ENCODE results near the gene OR8D4.
A peak's percentile ranks its signal among the peaks of the same experiment; 100 is the strongest.
"Not testable (repeated sequence)": the region's sequence is repeated elsewhere in the genome, so short reads cannot be mapped to it uniquely, and the experiment has no call there.

OR8D4 gene

DNA sequence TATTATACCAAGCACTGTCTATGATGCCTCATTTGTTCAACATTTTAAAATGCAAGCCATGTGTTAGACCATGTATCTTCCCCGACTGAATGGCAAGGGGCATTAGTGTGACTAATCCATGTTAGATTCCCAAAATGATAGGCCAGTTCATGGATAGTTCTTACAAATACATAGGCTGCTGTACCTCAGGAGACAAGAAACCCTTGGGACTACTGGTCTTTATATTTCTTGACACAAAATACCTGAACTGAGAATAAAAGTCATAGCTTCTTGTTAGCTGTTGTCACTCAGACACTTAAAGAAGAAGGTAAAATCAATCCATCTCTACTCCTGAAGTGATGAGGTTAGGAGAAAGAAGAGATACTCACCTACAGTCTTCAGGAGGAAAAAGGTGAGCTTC is at the start of gene OR8D4:
Gene OR8D4 (plus strand): TSS at position 301 of the 400 bp plus-strand sequence. CDS start 4,265 bp downstream, outside the sequence.
- DNase-seq, result no peak

DNA sequence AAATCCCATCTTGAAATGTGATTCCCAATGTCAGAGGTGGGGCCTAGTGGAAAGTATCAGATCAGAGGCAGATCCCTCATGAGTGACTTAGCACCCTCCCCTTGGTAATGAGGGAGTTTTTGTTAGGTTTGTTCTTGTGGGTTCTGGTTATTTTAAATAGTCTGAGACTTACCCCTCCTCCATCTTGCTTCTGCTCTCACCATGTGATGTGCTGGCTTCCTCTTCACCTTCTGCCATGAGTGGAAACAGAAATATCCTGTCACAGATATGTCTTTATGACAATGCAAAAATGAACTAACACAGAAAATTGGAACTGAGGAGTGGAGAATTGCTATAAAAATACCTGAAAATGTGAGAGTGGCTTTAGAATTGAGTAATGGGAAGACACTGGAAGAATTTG is 49.6 kb upstream of the OR8D4 start:
- DNase-seq, result no peak

DNA sequence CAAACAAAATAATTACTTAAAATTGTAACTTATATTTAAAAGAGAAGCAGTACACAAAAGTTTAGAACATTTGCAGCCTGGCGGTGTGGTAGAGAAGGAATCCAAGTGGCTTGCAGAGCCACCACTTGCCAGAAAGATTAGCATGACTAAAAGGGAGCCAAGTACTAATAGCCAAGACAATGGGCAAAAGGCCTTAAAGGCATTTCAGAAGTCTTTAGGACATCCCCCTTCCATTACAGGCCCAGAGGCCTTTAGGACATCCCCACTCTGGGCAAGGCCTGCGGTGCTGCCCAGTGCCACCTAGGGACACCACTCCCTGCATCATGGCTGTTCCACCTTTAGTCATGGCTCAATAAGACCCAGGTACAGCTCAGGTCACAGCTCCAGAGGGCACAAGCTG is 48.9 kb upstream of the OR8D4 start:
- no peak for DNase-seq

DNA sequence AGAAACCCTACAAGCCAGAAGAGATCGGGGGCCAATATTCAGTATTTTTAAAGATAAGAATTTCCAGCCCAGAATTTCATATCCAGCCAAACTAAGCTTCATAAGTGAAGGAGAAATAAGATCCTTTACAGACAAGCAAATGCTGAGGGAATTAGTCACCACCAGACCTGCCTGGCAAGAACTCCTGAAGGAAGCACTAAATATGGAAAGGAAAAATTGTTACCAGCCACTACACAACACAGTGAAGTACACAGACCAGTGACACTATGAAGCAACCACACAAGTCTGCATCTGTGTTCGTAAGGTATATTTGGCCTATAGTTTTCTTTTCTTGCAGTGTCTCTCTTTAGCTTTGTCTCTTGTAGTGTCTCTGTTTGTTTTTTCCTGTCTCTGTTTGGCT is 45.5 kb upstream of the OR8D4 start:
- DNase-seq, result no peak

DNA sequence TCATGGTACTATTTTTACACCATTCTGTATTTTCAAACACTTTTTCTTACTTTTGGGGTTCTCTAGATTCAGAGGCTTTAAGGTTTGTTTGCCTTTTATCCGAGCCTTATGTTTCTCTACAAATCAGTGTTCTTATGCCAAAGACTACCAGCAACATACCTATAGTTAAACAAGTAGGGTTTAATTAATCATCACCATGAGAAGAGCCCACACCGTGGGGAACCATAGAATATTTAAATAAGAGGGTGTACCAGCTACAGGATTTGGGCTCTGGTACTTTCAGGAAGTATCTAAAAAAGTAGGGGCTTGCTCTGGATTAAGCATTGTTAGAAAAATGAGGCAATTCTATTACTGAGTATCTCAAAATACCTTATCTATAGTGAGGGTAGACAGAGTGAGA is 42.2 kb upstream of the OR8D4 start:
- no peak for DNase-seq

DNA sequence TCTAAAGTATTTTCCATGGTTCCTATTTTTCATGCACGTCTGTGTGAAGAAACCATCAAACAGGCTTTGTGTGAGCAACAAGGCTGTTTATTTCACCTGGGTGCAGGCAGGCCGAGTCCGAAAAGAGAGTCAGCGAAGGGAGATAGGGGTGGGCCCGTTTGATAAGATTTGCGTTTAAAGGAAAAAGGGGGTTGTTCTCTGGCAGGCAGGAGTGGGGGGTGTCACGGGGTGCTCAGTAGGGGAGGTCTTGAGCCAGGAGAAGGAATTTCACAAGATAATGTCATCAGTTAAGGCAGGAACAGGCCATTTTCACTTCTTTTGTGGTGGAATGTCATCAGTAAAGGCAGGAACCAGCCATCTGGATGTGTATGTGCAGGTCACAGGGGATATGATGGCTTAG is 36.7 kb upstream of the OR8D4 start:
- DNase-seq, result not testable (repeated sequence)

DNA sequence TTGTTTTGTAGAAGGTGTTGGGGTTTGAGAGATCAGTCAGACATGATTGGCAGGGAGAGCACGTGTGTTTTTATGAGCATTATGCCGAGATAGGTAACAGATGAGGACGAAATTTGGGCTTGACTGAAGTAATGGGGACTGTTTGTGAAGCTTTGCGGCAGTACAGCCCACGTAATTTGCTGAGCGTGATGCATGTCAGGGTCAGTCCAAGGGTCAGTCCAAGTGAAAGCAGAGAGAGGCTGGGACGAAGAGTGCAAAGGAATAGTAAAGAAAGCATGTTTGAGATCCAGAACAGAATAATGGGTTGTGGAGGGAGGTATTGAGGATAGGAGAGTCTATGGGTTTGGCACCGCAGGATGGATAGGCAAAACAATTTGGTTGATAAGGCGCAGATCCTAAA is 34.2 kb upstream of the OR8D4 start:
- not testable (repeated sequence) for DNase-seq

DNA sequence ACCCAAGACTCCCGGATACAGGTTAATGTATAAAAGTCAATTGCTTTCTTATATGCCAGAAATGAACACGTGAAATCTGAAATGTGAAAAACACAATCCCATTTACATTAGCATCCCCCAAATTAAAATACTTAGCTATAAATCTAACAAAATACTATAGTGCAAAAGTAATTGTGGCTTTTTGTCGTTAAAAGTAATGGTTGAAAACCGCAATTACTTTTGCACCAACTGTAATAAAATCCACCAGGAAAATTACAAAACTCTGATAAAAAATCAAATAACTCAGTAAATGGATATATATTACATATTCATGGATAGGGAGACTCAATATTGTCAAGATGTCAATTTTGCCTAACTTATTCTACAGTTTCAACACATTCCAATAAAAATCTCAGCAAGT is 21.1 kb upstream of the OR8D4 start:
- no peak for DNase-seq

DNA sequence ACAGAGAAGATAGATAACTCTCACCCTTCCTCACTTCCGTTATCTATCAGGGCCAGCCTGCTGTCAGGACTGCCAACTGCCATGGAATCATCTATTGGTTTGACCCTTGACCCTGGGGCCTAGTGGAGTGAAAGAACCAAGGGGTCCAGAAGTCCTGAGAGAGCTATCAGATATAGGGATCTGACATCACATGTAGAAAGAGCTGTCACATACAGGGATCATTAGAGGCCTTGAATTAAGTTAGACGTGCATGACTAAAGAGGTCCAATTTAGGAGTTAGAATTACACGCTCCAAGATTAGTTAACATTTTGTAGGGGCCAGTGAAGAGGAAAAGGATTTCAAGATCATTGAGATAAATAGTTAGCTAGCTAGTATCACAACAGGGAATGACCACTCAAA is 16.4 kb upstream of the OR8D4 start, which contains the start of gene TMEM225:
Gene TMEM225 (minus strand): TSS at position 101 of the 400 bp plus-strand sequence. CDS start 245 bp downstream, outside the sequence.
- DNase-seq, result no peak

DNA sequence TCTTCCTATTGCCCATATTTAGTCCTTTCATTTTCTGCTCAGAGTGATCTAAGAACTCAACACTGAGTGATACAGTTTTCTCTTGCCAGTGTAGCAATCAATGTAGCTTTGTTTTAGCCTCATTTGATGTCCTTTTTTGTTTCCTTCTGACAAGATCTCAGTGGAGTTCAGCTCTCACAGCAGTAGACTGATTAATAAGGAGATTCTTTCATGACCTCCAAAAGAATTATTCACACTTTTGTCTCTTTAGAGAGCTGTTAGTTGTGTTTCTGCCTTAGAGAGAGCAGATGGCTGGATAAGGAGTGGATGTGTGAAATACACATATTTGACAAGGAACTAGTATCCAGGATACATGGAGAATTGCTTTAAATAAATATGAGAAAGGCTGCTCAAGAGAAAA is 9.9 kb upstream of the OR8D4 start:
- DNase-seq, result no peak

DNA sequence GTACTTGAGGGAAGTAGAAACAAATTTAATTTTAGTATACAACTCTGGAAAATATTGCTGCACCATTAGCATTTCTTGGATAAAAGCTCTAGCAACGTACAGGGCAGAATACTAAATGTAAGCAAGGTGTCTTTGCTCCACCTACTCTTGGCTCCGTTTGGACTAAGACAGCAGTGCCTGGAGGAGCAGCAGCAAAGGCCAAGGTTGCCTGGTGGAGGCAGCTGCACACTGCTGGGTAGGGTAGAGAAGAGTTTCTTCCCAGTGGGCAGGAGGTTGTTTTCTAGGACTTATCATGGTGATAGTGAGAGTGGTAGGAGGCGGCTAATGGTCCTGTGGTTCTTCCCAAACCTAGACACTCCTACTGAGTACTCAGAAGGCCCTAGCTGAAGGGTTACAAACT is 2.2 kb upstream of the OR8D4 start:
- no peak for DNase-seq

DNA sequence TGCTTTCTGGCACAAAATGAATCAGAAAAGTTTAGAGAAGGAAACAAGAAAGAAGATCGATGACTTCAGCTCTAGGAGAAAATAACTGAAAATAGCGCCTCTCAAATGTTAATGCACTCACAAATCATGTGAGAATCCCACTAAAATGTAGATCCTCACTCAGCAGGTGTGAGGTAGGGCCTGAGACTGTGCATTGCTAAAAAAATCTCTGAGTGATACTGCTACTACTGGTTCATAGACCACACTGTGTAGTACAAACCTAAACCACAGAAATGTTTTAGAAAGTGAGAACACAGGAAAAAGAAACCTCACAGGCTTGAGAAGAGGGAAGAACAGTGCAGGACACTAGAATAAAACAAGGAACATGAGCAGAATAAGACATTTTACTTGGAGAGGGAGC is 2.0 kb downstream of the OR8D4 start:
- peak; percentile 29 for DNase-seq

DNA sequence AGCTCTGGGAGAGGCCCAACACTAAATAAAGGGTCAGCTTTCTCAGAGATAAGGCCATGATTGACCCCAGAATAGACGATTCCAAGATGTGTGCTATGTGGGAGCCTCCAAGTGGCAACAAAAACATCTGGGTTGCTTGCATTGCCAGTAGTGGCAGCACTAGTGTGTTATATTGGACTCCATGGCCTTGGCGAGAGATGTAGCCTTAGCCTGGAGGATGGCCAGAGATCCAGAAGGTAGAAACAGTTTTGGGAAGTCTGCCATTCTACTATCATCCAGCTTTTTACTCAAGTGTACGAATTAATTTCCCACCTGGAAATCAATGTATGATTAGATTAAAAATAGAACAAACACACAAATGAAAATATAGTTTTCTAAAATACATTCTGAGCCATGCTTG is 3.0 kb downstream of the OR8D4 start:
- no peak for DNase-seq

DNA sequence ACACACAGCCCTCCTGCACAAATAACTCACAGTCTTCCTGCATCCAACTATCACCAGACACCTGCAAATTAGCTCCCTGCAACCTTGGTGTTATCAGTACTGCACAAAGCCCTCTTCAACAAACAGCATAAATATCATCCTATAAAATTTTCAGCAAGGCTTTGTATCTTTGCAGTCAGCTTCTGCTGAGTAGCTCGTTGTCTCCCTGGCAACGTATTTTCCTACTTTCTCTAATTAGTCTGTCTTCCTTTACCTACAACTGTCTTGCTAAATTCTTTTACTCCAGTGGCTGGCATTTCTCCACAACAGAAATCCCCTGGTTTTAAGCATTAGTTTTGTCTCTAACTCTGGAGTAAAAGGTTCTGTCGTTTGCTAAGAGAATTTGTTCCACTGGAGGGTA is 3.9 kb downstream of the OR8D4 start:
- no peak for DNase-seq

DNA sequence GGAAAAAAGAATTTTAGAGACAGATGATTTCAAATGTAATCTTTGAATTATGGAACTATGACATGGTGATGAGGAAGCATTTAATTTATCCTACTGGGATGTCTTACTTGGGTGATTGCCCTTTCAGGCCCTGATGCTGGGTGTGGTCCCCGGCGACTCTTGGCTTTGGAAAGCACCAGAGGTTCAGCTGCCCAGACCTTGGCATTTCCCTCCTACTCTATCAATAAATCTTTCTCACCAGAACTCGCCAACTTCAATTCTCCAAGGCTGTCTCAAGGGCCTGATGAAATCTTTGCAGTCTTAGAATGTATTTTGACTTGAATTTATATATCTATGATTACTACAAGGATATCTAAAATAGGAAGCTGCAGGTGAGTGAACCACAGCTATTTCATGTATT is 19.0 kb downstream of the OR8D4 start:
- no peak for DNase-seq

DNA sequence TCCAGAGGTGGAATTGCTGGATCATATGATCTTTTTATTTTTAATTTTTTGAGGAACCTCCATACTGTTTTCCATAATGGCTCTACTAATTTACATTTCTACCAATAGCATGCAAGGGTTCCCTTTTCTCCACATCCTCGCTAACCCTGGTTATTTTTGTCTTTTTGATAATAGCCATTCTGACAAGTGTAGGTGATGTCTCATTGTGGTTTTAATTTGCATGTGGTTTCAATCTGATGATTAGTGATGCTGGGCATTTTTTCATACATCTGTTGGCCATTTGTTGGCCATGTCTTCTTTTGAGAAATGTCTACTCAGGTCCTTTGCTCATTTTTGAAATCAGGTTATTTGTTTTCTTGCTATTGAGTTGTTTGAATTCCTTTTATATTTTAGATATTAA is 22.1 kb downstream of the OR8D4 start:
- no peak for DNase-seq

DNA sequence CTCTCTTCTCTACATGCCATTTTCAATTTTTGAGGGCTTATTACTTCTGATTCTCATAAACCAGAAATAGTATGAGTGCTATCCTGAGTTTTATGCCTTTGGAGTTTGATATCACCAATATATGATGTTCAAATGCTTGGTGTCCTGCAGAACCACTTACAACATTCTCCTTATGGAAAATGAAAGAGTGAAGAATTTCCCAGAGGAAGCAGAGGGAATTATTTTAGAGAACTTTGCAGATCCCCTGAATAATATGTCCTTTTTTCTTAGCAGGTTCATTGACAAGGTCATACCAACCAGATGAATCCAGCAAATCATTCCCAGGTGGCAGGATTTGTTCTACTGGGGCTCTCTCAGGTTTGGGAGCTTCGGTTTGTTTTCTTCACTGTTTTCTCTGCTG is 37.4 kb downstream of the OR8D4 start, which contains the start of gene OR4D5:
Gene OR4D5 (plus strand): TSS at position 301 of the 400 bp plus-strand sequence. CDS start 0 bp downstream, at position 301.
- DNase-seq, result no peak

DNA sequence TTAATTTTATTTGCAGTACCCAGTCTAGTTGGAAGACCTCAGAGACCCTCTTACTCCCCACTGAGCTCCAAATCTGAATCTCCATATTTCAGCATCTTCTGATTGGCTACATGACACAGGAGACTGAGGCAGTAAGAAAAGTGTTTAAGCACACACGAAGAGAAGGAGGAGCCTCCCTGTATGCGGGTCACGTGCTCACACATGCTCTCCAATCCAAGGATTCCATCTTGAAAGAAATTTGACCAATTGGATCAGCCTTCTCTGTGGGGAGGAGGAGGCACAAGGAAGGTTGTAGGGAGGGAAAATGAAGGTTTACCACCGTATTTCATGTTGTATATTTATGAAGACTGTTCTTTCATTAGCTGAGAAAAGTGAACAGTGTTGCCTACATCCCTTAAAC is 40.4 kb downstream of the OR8D4 start:
- DNase-seq, result no peak

DNA sequence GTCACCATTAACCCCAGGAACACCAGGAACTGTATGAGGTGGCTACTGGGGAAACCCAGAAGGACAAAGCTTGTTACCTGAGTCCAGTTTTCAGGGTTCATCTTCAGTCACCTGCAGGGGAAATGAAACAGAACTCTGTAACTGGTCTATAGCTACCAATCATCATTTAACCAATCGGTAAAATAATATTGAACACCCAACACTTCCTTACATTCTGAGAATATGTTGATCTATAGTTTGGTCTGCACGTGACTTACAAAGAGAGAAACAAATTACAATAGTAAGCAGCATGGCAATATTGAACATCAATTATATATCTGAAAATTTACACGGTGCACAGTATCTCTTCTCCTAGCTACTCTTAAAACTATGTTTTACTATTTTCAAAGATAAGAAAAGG is 41.8 kb downstream of the OR8D4 start, which contains the start of gene OR6T1:
Gene OR6T1 (minus strand): TSS at position 101 of the 400 bp plus-strand sequence. CDS start 0 bp downstream, at position 101.
- no peak for DNase-seq

DNA sequence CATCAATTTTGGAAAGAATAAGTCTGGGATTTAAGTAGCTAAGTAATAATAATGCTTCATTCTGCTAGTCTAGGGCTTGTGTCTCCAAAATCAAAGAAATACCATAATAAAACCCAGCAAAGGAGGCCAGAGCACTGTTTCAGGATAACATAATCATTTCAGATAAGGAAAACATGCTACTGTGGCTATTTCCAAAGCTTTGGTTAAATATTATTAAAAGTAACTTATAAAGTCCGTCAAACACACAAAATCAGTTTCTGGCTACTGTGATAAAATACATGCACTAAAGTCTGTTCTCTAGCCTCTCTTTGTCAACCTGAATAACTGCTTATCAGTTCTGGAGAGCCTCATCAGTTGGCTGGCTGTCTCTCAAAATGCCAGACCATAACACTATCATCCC is 43.2 kb downstream of the OR8D4 start:
- no peak for DNase-seq

DNA sequence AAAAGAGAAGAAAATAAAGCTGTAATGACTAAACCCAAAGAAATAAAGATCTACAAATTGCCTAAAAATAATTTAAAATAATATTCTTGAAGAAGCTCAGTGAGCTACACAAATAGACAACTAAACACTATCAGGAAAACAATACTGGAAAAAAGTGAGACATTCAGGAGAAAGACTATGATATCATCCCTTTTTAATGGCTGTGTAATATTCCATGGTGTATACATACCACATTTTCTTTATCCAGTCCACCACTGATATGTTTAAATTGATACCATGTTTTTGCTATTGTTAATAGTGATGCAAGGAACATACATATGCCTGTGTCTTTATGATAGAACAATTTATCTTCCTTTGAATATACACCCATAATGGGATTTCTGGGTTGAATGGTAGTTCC is 54.8 kb downstream of the OR8D4 start:
- DNase-seq, result no peak

Measured in activated CD4-positive, alpha-beta T cell treated with anti-CD3 and anti-CD28 coated beads, Interleukin-2, amount 50 U/mL, for 16 hours (primary cell).